GM19468 (cell line): ENCODE data around the gene TGFBR3.
"Not testable (repeated sequence)": the region's sequence is repeated elsewhere in the genome, so short reads cannot be mapped to it uniquely, and the experiment has no call there.

Source experiments
- ATAC-seq: cut with Tn5 transposase; IDR thresholded peaks from one replicate; pipeline ENCODE4 v1.9.1; 2021; ENCODE audit warnings: mild to moderate bottlenecking, moderate library complexity, moderate number of reproducible peaks; ENCODE audit not compliant: unreplicated experiment; ENCODE audit errors: extremely low read depth

TGFBR3 gene

GRCh38 chr1:91672601-91673161 is 213.3 kb downstream of the TGFBR3 start:
- ATAC-seq = no peak

GRCh38 chr1:91670781-91671180 is 215.2 kb downstream of the TGFBR3 start:
- no peak for ATAC-seq

- no peak for ATAC-seq
Observed at GRCh38 chr1:91669584-91670350, 216.2 kb downstream of the TGFBR3 start.

GRCh38 chr1:91666651-91667050 is 219.3 kb downstream of the TGFBR3 start:
- ATAC-seq = not testable (repeated sequence)

GRCh38 chr1:91661121-91661520 is 224.8 kb downstream of the TGFBR3 start:
- ATAC-seq = no peak

- ATAC-seq = no peak
Observed at GRCh38 chr1:91660708-91661107, 225.2 kb downstream of the TGFBR3 start.

- ATAC-seq = no peak
Observed at GRCh38 chr1:91655912-91656449, 230.0 kb downstream of the TGFBR3 start.

GRCh38 chr1:91653183-91653582 is 232.8 kb downstream of the TGFBR3 start:
- no peak for ATAC-seq

- ATAC-seq = no peak
Observed at GRCh38 chr1:91651661-91652071, 234.3 kb downstream of the TGFBR3 start.

- ATAC-seq = no peak
Observed at GRCh38 chr1:91651243-91651642, 234.7 kb downstream of the TGFBR3 start.

- ATAC-seq = no peak
Observed at GRCh38 chr1:91650764-91651163, 235.2 kb downstream of the TGFBR3 start.

- no peak for ATAC-seq
Observed at GRCh38 chr1:91647061-91647460, 238.9 kb downstream of the TGFBR3 start.

GRCh38 chr1:91645031-91645430 is 240.9 kb downstream of the TGFBR3 start:
- no peak for ATAC-seq

- no peak for ATAC-seq
Observed at GRCh38 chr1:91643431-91643830, 242.5 kb downstream of the TGFBR3 start.

GRCh38 chr1:91640877-91641526 is 244.9 kb downstream of the TGFBR3 start:
- no peak for ATAC-seq

GRCh38 chr1:91637539-91637994 is 248.4 kb downstream of the TGFBR3 start:
- ATAC-seq = no peak

GRCh38 chr1:91635763-91636162 is 250.2 kb downstream of the TGFBR3 start:
- ATAC-seq = no peak

- no peak for ATAC-seq
Observed at GRCh38 chr1:91633438-91633837, 252.5 kb downstream of the TGFBR3 start.

- ATAC-seq = no peak
Observed at GRCh38 chr1:91631718-91632330, 254.1 kb downstream of the TGFBR3 start.

- no peak for ATAC-seq
Observed at GRCh38 chr1:91630803-91631202, 255.1 kb downstream of the TGFBR3 start.
